ENCODE results near the gene PLCB1. TPM values are rescaled to one million over a fixed set of nuclear protein-coding genes. Genes with fewer than 3 reads are reported as not detected.

PLCB1 gene
- total RNA-seq, 1 donor from 2014 or later = 6.3 TPM

- intact Hi-C loops (cut with DNase I) = no loop called here
- TF ChIP-seq, protein P1, sequence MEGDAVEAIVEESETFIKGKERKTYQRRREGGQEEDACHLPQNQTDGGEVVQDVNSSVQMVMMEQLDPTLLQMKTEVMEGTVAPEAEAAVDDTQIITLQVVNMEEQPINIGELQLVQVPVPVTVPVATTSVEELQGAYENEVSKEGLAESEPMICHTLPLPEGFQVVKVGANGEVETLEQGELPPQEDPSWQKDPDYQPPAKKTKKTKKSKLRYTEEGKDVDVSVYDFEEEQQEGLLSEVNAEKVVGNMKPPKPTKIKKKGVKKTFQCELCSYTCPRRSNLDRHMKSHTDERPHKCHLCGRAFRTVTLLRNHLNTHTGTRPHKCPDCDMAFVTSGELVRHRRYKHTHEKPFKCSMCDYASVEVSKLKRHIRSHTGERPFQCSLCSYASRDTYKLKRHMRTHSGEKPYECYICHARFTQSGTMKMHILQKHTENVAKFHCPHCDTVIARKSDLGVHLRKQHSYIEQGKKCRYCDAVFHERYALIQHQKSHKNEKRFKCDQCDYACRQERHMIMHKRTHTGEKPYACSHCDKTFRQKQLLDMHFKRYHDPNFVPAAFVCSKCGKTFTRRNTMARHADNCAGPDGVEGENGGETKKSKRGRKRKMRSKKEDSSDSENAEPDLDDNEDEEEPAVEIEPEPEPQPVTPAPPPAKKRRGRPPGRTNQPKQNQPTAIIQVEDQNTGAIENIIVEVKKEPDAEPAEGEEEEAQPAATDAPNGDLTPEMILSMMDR (IDR thresholded peaks at IDR 0.05) = no peak
- Histone ChIP-seq H3K36me3 (no peaks in the 10 kb centered on the region), H3K9me3 (no peaks in the 10 kb centered on the region), H3K4me3 (no peak overlapping the region), H3K27me3 (ENCODE audit: low read depth) (no peaks in the 10 kb centered on the region), H3K4me1 (no peaks in the 10 kb centered on the region), H3K27ac (no peak overlapping the region)
- DNase-seq (no peak), ATAC-seq (no peak)
Measured at GRCh38 chr20:8787090-8787489, 655.0 kb downstream of the PLCB1 start.

DNA sequence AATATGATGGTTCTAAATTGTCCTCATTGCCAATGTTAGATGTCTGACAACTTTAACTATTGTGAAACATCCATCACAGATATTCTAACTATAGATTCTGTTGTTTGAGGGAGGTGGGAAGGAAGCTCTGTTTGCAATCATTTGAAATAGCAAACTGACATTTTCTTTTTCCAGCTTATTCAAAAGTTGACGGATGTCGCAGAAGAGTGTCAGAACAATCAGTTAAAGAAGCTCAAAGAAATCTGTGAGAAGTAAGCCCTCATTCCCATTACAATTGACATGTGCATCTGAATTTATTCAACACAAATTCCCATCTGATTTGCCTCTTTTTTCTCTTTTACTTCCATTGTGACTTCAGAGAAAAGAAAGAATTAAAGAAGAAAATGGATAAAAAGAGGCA is 656.2 kb downstream of the PLCB1 start:
- intact Hi-C loops (cut with DNase I) = no loop called here
- no peak overlapping the region for H3K4me3 ChIP-seq
- TF ChIP-seq, protein P1 (IDR thresholded peaks at IDR 0.05) = no peak
- no peaks in the 10 kb centered on the region for H3K4me1 ChIP-seq
- no peaks in the 10 kb centered on the region for H3K27me3 ChIP-seq (ENCODE audit: low read depth)
- H3K36me3 ChIP-seq = no peaks in the 10 kb centered on the region
- DNase-seq = no peak
- H3K27ac ChIP-seq = no peak overlapping the region
- ATAC-seq = no peak
- no peaks in the 10 kb centered on the region for H3K9me3 ChIP-seq

GRCh38 chr20:8788831-8789230 is 656.8 kb downstream of the PLCB1 start:
- Histone ChIP-seq H3K27ac (no peak overlapping the region), H3K9me3 (no peaks in the 10 kb centered on the region), H3K4me1 (no peaks in the 10 kb centered on the region), H3K36me3 (no peaks in the 10 kb centered on the region), H3K27me3 (ENCODE audit: low read depth) (no peaks in the 10 kb centered on the region), H3K4me3 (no peak overlapping the region)
- intact Hi-C loops (cut with DNase I) = no loop called here
- TF ChIP-seq, protein P1 (IDR thresholded peaks at IDR 0.05) = no peak
- DNase-seq (no peak), ATAC-seq (no peak)

DNA sequence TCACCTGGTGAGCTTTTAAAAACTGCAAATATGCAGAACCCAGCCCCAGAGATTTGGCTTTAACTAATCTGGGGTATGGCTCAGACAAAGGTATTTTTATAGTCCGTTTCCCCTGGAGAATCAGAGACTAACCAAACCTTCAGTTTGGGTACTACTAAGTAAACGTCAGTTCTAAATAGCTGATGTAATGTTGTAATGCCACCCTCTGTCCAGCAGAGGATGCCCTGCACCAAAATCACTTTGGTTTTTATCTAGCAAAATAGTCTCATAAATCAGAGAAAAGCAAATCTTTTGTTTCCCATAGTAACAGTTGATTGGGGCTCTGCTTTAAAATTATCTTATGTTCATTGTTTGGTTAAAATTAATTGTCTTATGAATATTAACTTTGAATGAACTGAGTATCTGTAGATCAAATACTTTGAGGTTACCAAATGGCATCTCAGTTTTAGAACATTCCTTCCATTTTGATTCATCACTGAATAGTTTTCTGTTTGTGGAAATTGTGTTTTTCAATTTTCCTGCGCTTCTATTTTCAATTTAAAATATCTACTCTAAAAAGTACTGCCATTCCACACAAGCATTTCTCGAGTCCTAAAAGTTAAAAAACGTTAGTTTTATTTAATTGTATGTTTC is 658.5 kb downstream of the PLCB1 start:
- TF ChIP-seq, protein P1 (IDR thresholded peaks at IDR 0.05) = peak; percentile 88
- no peak overlapping the region for H3K27ac ChIP-seq
- H3K9me3 ChIP-seq = no peaks in the 10 kb centered on the region
- no peaks in the 10 kb centered on the region for H3K27me3 ChIP-seq (ENCODE audit: low read depth)
- H3K4me1 ChIP-seq = no peaks in the 10 kb centered on the region
- no peak for ATAC-seq
- intact Hi-C loops (cut with DNase I) = no loop called here
- H3K36me3 ChIP-seq = no peaks in the 10 kb centered on the region
- no peak for DNase-seq
- no peak overlapping the region for H3K4me3 ChIP-seq

DNA sequence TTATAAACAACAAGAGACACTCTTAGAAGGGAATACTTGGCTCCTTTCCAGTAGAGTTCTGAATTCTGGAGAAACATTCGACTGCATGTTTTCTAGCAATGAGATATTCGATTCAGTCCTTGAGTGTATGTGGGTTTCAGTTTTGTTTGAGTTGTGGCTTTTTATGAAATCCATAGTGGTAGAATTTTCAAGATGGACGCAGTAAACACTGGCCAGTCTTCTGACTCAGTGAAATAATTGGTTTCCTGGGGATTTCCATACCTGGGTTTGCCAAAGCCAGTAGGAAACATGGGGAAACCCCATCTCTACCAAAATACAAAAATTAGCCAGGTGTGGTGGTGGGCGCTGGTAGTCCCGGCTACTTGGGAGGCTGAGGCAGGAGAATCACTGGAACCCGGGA is 663.3 kb downstream of the PLCB1 start:
- intact Hi-C loops (cut with DNase I) = no loop called here
- Histone ChIP-seq H3K4me1 (peaks cover 5% of the 10 kb centered on the region), H3K36me3 (no peaks in the 10 kb centered on the region), H3K9me3 (no peaks in the 10 kb centered on the region), H3K4me3 (no peak overlapping the region), H3K27me3 (ENCODE audit: low read depth) (no peaks in the 10 kb centered on the region), H3K27ac (no peak overlapping the region)
- DNase-seq = no peak
- TF ChIP-seq, protein P1 (IDR thresholded peaks at IDR 0.05) = no peak
- ATAC-seq = no peak
